ENCODE data around the gene GBA2.

The GBA2 gene

DNA sequence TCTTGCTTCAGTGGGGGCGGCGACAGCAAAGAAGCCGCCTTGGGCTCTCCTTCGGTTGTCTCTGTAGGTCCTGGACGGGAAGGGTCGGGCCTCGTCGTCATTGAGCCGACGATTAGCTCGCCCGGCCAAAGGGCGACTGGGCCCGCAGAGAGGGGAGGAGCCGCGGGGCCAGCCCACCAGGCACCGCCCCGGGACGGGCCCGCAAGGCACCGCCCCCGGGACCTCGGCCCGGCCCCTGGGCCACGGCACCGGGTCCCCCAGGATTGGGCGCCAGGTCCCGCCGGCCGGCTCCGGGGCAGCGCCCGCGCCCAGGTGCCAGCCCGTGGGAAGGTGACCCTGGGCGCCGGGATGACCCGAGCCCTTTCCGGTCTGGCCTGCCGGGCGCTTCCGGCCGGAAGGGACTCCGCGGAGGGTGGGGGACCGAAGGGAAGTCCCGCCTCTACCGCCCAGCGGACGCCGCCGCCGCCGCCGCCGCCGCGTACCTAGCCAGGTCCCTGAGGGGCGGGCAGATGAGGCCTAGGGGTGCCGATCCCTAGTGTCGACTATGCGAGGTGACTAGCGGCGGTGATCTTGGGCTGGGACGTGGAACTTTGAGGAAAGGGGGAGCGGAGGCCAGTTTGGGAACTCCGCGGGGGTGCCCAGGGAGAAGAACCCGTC, at the start of gene GBA2, which contains the start of gene RGP1:
Gene GBA2 (minus strand): TSS at position 371 of the 657 bp plus-strand sequence. CDS start 524 bp downstream, outside the sequence.
Gene RGP1 (plus strand): TSS at position 430 of the 657 bp plus-strand sequence. CDS start 469 bp downstream, outside the sequence.
- peak; percentile 43 to 54 for DNase-seq

DNA sequence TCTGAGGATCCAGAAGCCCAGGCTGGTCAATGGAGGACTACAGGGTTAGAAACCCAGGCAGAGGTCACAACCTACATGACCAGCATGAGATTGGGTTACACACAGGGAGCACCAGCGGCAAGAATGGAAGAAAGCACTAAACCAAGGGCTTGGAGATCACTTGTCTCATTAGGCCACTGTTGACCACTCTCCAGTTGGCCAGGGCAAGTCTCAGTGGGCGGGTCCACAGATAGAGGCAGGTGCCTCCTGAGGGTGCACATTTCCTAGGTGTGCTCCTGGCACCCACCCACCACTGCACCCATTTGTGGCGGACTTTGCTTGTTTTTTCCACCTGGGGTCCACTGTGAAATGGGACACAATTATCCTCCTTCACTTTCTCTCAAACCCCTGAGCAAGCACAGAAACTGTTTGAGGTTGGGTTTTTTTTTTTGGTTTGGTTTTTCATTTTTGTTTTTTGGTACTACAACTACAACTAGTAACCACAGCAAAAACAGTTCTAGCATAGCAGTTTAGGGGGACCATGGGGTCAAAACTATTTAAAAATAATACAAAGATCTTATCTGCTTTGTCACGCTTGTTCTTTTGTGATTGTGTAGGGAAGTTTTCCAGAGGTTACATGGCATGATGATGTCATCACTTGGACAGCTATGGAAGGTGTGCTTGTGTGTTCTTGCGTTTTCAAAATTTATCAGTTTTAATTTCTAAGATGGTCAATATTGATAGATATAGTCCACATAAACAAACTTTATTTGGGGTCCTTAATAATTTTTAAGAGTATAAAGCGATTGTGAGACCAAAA, 48.5 kb upstream of the GBA2 start:
- DNase-seq = no peak

DNA sequence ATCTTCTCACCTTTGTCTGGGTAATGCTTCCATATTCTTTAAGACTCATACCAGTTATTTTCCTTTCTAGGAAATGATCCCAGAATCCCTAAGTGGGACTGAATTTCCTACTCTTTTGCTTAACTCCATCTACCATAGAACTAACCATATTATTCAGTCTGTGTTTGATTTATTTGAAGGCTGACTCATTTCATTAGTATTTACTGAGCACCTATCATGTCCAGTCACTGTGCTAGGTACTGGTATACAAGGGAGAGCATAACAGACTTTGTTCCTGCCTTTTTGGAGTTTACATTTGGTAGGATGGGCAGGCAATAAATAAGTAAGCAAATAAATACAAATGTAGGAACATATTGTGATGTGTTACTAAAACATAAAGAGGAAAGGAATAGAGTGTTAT, 46.7 kb upstream of the GBA2 start:
- DNase-seq = no peak

DNA sequence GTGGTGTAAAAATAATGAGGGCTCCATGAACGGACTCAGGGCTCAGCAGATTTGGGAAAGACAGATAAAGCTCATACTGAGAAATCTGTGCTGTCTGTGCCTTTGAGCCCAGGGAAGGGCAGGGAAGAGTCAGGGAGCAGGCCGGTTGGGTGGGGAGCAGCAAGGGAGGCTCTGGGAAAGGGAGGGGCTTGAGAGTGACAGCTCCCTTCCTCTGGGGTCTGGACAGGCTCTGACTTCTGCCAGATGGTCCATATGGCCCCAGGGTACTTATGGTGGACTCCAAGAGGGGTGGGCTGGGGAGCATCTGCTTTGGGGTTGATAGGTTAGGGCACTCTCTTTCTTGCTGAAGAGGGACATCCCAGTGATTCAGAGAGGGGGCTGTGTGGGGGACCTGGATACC, 44.4 kb upstream of the GBA2 start:
- no peak for DNase-seq

DNA sequence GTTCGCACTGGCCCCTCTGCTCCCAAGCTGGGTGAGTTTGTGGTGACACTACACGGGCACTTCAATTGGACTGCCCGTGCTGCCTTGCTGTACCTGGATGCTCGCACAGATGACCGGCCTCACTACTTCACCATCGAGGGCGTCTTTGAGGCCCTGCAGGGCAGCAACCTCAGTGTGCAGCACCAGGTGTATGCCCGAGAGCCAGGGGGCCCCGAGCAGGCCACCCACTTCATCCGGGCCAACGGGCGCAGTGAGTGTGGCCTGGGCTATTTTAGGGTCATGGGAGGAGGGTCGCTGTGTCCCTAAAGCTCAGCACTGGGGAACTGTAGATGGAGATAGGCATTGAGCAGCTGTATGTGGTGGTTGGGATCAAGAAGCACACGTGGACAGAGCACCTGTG, 43.8 kb upstream of the GBA2 start:
- no peak for DNase-seq

DNA sequence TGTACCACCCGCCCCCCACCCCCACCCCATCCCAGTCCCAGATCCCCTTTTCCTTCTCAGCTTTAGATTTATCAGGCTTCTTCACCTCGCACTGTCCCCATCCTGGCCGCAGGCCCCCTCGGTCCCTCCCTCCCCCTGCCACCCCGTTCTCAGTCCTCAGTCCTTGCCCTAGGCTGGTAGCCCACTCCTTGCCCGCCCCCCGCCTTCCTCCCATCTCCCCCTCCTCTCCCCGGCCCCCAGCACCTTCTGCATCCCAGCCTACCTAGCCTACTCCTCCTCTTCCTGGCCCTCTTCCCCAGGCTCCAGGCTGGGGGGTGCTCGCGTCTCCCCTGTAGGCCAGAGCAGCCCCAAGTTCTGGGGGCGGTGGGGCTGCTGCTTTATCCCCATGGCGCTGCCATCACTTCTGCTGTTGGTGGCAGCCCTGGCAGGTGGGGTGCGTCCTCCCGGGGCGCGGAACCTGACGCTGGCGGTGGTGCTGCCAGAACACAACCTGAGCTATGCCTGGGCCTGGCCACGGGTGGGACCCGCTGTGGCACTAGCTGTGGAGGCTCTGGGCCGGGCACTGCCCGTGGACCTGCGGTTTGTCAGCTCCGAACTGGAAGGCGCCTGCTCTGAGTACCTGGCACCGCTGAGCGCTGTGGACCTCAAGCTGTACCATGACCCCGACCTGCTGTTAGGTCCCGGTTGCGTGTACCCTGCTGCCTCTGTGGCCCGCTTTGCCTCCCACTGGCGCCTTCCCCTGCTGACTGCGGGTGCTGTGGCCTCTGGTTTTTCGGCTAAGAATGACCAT, 43.2 kb upstream of the GBA2 start:
- DNase-seq = no peak

DNA sequence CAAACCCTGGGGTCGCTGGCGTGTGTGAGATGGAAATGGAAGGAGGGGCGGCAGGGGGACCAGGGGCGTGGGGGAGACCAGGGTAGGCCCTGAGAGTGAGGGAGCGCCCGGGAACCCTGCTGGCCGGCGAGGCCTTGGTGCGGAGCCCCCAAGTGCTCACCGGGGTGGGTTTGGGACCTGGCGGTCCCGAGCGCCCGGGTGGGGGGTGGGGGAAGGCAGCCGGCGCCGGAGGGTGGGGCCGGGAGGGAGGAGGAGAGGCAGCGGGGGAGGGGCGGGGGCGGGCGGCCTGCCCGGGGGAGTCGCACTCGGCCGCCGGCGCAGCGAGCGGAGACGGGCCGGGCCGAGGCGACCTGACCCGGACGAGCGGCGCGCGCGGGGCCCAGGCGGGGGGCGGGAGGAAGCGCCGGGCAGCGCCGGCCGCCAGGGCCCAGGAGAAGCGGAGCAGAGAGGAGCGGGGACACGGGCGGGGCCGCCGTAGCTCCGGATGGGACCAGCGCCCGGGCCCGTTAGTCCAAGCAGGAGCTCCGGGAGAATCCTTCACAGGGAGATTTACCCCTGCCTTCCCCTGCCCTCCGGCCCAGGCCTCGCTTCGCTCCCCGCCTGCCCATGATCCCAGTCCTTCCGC, 42.4 kb upstream of the GBA2 start, which contains the start of gene NPR2:
Gene NPR2 (plus strand): TSS at position 295 of the 625 bp plus-strand sequence. CDS start 818 bp downstream, outside the sequence.
- DNase-seq = no peak

DNA sequence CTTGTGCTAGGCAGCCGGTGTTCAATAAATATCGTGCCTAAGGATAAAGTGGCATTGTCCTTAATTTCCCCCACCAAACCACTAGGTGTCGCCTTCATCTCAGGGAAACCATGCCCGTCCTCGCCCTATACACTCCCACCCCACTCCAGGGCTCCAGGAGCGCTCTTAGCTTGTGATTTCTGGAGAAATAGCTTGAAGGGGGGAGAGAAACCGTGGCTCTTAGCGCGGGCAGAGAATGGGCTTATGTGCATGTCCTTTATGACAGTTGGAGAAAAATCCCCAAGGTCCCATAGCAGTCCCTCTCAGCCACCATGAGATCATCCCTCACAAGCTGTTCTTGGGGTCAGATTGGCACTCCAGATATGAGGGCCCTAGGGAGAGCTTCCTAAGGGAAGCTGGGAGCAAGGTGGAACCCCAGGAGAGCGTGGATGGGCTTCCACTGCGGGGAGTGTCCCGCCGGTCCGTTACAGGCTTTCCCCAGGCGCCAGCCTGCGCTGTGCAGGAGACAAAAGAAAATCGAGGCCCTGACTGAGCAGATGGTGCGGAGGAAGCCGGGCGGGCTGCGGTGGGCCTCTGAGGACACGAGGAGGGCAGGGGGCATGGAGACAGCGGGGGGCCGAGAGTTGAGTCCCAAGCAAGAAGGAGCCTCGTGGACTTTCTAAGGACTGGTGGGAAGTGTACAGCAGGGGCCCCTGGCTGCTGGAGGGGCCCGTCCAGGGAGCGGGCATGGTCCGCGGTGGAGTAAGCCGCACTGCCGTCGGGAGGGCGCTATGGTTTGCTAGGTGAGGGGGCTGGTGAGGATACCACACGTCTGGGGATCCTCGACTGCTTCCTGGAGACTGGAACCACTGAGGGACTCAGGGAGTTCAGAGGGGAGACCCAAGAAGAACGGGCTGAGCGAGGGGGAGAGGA, 41.6 kb upstream of the GBA2 start:
- peak; percentile 66 to 83 for DNase-seq

DNA sequence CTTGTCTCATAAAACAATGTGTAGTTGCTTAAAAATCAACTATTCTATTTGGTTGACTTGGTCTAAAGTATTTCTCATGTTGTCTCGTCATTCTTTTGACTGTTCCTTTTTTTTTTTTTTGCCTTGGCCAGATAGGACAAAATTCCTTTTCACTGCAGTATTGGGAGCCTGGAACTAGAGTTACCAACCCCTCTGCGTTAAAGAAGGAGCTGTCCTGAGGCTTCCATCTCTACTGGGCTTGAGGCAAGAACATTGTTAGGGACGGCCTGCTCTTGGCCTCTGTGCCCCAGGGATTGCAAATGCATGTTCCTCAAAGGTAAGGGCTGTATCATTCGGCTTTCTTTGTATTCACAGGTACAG, 41.0 kb upstream of the GBA2 start:
- no peak for DNase-seq

DNA sequence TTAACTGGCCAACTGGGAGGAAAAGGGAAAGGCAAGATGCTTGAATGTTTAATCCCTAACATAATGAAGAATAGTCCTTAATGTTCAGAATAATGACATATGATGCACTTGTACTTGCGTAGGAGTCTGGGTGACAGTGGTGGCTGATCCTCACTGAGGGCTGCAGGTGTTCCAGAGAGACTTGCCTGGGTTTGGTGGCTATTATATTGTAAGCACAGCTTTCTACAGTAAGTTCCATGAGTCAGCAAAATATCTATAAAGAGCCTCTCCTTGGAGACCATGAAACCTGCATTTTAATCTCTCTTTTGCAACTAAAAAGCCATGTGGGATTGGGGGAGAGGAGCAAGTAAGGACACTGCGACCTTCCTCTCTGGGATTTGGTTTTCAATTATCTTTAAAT, 40.5 kb upstream of the GBA2 start:
- DNase-seq = no peak

DNA sequence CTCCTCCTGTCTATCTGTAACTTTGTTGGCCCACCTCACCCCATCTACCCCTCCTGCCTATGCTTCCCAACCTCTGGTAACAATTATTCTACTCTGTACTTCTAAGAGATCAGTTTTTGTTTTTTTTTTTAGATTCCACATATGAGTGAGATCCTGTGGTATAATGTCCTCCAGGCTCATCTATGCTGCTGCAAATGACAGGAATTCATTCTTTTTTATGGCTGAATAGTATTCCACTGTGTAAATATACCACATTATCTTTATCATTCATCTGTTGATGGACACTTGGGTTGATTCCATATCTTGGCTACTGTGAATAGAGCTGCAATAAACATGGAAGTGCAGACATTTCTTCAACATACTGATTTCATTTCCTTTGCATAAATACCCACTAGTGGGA, 34.4 kb upstream of the GBA2 start:
- DNase-seq = no peak

DNA sequence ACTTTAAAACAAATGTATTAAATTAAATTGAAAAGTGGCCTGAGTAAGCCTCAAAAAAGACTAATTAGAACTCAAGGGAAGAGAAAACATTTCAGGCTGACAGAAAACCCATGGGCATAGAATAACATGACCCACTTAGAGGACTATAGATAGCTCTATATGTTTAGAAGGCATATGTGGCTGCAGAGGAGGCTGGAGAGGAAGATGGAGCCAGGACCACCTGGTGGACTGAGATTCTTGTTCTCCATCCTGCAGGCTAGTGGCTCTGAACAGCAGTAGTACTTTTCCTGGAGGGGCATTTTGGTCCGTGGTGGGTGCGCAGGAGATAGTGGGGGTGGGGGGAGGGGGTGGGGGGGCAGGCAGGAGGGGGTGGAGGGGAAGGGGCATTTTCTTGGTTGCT, 32.0 kb upstream of the GBA2 start:
- DNase-seq = no peak

DNA sequence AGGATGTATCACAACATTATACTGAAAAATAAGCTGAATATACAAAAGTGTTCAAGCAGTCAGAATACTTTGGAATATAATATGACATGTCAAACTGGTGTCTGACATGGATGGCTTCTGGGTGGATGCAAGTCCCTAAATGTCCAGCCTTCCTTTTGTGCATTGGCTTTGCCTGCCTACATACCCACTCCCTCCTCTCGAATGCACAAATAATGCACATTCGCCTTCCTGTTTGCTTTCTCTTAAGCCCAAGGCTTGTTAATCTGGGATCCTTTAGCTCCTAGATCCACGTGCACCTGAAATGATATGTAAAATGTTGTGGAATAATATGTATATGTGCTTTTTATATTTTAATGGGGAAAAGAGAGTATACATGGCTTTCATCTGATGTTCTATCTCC, 29.5 kb upstream of the GBA2 start:
- DNase-seq = no peak

DNA sequence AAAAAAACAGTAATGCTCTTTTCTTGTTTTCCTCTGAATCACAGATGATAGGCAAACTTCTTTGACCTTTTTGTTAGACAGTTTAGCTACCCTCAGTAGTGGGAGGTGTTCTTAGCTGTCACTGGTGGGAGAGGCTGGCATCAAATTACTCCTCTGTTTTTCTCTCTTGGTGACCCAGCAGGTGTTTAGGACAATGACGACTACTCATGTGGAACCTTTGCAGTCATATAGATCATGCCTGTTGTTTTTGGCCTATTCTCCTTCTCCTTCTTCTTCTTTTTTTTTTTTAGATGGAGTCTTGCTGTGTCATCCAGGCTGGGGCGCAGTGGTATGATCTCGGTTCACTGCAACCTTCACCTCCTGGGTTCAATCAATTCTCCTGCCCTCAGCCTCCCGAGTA, 27.0 kb upstream of the GBA2 start:
- DNase-seq = no peak

DNA sequence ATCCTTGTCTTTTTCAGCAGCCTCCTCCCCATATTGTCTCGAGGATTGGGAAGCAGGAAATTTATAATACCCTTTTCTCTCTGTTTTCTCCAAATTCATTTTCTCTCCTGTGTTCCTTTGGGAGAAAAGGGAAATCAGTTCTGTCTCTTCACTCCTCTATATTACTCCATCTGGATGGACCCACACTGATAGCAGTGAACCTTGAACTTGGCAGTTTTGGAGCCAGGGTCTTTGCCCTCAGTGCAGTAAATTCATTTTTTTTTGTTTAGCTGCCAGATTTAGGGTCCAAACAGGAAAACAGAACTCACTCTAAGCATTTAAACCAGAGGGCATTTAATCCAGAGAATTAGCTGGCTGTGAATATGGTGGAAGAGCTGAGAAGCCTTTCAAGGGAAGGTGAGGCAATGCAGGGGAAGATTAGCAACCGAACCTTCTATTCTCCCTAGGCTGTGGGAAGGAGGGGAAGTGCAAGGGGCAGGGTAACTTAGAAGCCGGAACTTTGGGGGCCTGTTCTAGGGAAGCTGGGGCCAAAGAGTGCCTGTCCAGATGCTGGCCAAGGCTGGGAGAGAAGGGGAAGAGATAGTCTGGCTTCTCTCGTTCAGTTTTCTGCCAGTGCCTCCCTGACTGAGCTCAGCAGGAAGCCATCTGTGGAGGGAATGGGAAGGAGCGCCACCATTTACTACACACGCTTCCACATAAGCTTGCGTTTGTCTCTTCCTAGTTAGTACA, 26.0 kb upstream of the GBA2 start:
- peak; percentile 74 to 76 for DNase-seq

DNA sequence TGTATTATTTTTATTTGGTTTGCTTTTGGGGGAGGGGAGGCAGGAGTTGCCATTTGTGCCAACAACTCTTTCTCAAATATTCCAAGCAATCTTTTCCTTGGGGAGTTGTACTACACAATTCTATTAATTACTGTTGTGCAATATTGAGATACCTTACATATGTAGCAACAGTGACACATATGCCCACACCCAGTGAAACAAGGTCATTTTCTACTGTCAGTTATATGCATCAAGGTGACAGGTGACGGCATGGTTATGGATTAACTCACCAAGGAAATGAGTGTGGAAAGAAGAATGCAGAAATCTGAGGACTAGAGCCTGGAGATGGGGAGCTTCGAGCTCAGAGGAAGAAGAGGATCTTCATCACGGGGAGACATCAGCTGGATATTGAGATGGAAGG, 22.9 kb upstream of the GBA2 start:
- no peak for DNase-seq

DNA sequence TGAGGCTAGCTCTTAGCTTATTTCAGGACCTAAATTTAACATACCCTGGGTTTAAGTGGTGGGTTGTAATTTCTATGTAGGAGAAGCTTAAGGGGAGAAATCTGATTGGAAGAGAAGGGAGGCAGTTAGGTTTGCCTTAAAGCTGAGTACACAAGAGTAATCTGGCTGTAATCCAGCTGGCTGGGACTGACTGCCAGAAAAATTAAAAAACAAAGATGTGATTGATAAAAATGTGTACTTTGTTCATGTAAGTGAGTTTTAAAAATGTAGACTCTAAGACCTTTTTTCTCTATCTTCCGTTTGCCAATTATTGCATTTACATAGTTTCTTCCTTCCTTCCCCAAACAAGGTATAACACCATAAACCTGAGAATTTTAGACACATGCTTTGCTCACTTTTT, 22.5 kb upstream of the GBA2 start:
- no peak for DNase-seq

DNA sequence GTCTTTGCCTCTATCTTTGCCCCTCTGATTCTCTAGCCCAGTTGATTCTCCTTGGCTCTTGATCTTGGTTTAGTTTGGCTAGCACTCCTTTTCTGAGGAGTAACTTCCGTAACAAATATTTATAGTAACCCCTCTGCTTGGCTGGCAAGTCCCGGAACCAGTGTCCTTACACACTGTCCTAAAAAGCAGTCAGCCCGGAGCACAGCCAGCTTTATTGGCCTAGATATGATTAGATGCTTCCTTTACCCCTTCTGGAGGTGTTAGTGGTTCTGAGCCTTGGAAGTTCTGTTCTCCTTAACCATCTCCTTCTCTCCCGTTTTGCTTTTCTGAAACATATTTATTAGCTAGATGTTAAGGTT, 22.0 kb upstream of the GBA2 start:
- DNase-seq = no peak

DNA sequence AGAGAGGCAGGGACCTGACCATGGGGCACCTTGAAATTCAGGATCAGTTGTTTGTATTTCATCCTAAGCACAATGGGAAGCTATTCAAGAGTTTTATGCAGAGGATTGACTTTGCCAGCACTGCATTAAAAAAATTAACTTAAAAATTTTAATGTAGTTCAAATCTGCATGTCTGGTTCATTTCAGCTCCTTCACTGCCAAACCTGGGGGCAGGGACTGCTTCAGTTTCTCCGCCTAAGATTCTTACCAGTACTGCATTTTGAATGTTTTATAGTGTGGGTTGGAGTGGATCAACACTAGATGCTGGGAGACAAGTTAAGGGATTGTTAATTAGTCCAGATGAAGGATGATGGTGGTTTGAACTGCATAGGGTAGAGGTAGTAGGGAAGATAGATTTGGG, 20.7 kb upstream of the GBA2 start:
- DNase-seq = no peak

DNA sequence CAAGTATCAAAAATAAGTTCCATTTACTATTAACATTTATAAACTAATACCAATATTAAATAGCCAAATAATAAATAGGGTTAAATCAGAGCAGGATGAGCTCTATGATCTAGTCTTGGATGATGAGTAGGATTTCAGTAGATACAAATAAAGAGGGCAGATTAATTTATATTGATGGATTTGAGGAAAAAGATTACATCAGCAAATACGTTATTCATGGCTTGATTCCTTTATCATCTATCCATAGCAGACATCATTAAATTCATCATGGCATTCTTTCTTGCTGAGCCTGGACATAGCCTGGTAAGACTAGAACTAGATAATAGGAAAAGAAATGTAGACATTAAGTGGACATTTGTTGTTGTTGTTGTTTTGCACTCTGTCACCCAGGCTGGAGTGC, 18.4 kb upstream of the GBA2 start:
- DNase-seq = no peak

DNA sequence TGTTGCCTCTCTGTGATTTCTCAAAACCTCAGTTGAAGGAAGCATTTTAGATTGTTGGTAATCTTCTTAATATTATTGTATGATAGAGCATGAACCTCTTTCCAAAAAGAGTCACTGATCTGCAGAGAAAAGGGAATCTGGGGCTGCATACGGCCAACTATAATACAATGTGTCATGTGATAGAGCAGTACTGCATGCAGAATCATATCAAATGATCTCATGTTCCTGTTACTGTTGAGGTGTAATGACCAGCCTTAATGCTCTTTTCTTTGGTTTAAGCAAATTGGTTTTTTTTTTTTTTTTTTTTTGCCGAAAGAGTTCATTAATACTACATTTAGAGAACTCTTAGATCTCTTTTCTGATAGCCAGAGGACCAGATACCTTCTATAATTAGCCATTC, 18.0 kb upstream of the GBA2 start:
- no peak for DNase-seq
